Activated T-cell treated with anti-CD3 and anti-CD28 coated beads, Interleukin-2, amount 50 U/mL, for 1 hour (primary cell): Measurements from ENCODE around the gene SLCO4A1.

Source experiments
- DNase-seq: peaks from one replicate; pipeline ENCODE4 v3.0.0-alpha.2; 2020

SLCO4A1 gene

DNA sequence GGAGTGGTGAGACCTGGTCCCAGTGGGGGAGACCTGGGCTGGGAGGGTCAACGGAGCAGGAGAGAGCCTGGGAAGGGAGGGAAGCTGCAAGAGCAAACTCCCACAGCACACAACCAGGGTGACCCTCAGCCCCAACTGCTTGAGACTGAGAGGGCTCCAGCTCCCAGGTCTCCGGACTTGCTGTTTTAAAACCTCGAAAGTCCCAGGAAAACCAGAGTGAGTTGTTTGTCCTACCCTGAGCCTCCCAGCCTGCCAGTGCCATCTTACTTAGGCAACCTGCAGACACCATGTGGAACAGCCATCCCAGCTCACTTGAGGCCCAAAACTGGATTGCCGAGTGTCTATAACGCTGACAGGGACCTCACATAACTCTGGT, 61.5 kb downstream of the SLCO4A1 start:
- DNase-seq = no peak

DNA sequence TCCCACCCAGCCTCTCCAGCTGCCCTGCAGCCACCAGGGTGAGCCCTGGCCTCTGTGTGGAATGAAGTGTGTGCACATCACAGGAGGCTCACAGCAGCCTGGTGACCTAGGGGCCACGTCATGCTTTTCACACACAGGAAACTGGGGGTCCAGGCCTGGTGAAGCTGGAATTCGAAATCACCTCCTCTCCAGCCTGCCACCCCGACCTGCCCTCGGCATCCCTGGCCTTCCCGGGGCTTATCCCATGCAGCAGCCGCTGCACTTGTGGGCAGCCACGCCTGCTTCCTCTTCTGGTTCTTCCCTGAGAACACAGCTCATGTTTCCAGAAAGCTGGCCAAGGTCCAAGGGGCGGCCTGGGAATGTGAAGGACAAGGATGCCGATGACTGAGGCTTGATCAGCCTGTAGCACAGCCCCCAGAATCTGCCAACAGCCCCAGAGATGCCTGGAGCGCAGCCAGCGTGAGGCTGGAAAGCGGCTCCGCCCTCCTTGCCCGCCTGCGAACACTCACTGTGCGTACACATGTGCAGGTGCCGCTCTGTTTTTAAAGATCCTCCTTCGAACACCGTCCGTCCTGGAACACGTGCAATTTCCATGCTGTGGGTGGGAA, 62.1 kb downstream of the SLCO4A1 start:
- DNase-seq = no peak

DNA sequence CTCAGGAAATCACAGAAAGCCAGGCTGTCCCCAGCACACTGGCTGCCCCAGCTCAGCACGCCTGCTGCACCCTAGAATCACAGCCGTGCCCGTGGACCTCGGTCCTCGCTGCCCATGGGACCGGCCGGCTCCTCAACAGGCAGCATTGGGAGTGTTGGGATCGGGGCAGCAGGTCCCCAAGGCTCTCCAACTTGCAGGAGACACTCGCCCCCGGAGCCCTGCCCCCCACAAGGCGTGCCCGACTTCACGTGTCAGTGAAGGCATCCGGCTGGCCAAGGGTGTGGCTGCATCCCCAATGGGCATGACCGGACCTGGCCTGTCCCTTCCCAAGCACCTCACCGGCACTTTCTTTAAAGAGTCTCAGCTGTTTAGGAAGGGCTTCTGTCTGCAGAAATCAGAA, 63.3 kb downstream of the SLCO4A1 start:
- DNase-seq = no peak

DNA sequence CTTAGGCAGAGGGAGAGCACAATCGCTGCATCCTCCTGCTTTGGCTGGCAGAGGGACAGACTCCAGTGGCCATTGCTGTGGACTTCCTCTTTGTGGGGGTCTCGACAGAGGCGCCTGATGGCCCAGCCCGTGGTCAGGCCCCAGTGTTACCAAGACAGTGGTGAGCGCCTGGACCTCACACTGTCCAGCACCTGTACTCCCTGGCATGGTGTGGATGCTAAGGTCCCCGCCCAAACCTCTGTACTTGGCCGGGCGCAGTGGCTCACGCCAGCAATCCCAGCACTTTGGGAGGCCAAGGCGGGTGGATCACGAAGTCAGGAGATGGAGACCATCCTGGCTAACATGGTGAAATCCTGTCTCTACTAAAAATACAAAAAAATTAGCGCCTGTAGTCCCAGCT, 64.0 kb downstream of the SLCO4A1 start:
- DNase-seq = no peak

DNA sequence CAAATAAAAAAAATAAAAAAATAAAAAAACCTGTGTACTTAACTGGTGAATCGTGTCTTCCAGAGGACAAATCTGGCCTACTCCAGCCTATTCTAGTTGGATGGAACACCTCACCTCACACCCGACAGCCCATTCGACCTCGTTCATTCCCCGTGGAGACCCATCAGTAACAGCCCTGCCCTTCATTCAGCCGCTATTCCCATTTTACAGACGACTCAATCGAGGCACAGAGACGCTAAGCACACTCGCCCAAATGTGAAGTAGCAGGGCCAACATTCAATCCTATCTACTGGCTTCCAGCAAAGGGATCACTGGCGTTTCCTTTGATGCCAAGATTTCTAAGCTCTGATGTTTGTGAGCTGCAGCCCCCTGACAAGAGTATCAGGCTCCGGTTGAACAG, 64.6 kb downstream of the SLCO4A1 start:
- DNase-seq = no peak

DNA sequence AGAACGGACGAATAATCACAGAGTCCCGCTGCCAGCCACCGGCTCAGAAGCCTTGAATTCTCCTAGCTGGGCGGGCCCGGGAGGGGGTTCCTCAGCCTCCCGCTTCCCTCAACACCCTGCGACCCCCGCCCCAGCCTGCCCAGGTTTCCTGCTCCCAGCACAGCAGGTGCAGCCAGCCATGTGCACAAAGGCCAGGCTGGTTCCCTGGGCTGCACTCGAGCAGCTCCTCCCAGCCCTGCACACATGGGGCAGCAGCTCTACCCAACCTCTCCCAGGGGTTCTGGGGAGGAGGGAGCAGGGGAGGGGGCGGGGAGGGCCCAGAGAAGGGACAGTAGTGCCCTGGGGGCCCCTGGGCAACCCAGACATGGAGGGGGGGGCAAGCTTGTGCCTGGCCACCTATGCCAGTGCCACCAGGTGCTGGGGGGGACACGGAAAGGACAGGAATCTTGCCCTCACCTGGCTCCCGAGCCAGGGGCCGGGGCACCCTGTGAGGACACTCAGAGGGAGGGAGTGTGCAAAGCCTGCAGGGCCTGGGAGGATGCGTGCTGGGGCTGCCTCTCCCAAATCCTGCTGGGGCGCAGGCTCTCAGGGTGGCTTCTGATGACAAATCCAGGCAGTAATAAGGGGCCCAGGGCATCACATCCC, 65.1 kb downstream of the SLCO4A1 start:
- DNase-seq = no peak

DNA sequence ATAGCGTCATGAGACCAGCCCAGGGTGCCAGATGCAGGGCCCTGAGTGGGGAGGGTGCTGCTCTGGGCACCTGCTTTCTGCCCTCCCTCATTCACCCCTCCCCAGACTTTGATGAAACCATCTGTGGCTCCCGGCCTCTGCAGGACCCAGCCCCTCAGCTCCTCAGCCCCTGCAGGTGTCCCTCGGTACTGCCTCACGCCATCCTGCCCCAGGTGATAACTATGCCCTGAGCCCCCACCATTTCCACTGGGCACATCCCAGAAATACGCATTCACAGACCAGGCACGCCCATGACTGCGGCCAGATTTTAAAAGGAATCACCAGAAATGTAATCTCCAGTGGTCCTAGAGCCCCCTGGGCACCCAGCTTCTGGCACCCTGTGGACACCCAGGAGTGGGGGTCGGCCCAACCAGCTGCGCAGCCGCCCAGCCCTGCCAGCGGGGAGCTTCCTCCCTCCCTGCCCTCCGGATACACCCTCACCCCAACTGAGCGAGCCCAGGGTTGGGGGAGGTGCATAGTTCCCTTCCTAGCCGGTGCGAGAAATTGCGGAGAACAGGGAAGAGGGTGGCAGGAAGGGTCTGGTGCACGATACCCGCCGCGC, 65.7 kb downstream of the SLCO4A1 start:
- DNase-seq = peak; percentile 42

DNA sequence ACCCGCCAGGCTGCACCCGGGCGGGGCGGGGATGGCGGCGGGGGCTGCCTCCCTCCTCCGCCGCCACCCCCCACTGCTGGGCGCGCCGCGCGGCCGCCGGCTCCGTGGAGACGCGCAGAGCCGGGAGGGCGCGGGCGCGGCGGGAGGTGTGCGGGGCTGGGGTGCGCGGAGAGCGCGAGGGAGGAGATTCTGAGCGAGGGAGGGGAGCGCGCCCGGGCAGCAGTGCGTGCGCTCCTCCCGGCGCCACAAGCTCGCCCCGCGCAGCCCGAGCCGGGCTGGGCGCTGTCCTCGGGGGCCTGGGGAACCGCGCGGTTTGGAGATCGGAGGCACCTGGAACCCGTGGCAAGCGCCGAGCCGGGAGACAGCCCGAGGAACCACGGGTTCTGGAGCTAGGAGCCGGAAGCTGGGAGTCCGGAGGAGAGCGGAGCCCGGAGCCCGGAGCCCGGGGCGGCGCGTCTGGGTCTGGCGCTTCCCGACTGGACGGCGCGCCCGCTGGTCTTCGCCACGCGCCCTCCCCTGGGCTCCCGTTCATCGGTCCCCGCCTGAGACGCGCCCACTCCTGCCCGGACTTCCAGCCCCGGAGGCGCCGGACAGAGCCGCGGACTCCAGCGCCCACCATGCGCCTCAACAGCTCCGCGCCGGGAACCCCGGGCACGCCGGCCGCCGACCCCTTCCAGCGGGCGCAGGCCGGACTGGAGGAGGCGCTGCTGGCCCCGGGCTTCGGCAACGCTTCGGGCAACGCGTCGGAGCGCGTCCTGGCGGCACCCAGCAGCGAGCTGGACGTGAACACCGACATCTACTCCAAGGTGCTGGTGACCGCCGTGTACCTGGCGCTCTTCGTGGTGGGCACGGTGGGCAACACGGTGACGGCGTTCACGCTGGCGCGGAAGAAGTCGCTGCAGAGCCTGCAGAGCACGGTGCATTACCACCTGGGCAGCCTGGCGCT, 66.6 kb downstream of the SLCO4A1 start, which contains the start of gene NTSR1:
Gene NTSR1, plus strand, starts transcription at position 246 of the 946 bp plus-strand sequence. Its CDS starts 372 bp downstream, at position 618.
- no peak for DNase-seq

DNA sequence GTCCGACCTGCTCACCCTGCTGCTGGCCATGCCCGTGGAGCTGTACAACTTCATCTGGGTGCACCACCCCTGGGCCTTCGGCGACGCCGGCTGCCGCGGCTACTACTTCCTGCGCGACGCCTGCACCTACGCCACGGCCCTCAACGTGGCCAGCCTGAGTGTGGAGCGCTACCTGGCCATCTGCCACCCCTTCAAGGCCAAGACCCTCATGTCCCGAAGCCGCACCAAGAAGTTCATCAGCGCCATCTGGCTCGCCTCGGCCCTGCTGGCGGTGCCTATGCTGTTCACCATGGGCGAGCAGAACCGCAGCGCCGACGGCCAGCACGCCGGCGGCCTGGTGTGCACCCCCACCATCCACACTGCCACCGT, 67.2 kb downstream of the SLCO4A1 start:
- no peak for DNase-seq

DNA sequence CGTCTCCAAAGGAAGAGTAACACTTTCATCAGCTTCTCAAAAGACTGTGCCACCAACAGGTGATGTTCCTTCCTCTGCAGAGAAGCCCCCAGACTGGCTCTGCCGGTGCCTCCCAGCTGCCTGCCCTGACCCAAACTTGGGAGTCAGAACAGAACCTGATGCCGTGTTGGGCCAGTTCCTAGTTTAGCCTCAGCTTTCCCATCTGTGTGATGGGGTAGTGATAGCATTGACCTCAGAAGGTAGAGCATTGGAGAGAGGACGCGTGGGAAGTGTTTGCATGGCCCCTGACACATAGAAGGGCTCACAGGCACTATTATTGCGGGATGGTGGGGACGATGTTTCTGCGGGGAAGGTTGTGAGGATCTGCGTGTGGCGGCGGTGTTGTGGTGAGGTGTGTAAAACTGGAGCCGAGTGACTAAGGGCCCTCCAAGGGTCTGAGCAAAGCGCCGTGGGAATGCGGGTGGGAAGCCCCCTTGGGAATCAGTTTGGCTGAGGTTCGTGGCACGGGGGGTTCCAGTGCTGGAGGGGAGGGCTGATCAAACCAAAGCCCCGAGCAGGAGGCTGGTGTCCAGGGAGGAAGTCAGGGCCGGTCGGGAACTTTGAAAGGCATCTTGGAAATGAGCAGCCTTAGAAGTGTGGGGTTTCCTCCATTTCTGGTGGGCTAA, 68.0 kb downstream of the SLCO4A1 start:
- DNase-seq = no peak

DNA sequence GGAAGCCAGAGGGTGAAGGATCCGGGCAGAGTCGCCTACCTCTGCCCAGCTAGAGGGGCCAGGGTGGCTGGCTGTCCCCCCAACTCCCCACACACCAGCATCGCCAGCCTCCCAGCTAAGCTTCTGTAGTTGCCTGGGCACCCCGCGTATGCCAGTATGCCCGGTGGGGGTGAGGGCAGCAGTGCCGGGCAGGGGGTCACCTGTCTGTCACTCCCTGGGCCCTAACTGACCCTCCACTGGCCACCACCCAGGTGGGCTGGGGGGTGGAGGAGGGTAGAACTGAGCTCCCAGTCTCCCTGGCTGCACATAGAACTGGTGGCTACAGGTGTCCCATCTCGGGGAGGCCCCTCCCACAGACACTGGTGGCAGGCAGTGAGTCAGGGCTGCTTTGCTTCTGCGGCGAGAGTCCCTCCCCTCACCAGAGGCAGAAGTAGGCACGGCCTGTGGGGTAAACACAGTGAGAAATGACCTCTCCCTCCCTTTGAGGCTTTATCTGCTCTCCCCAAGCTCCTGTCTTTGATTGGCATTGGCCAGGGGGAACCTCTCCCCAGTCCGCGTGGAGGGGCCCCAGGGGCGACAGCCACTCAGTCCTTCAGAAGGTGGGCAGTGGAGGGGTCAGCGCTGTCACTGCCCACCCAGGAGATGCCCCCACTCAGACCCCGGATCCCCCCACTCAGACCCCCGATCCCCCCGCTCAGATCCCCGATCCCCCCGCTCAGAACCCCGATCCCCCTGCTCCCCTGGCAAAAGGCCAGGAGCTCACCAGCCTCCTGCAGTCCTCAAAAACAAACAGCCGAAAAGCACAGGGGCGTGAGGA, 68.8 kb downstream of the SLCO4A1 start:
- DNase-seq = no peak

DNA sequence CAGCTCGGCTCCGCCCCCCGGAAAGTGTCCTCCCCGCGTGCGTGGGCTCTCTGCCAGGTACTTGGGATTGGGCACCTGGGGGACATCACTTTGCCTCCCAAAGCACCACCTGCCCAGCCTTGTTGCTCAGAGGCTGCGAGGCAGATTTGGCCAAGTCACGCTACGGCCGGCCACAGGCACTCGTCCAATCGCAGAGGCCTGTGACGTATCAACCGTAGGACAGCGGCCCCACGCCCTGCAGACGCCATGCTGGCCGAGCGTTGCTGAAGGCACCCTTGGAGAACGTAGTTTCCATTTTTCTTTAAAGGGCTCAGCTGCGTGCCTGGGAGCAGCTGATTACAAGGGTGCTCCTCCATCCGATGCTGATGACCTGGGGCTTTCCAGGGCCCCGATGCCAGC, 69.4 kb downstream of the SLCO4A1 start:
- no peak for DNase-seq

DNA sequence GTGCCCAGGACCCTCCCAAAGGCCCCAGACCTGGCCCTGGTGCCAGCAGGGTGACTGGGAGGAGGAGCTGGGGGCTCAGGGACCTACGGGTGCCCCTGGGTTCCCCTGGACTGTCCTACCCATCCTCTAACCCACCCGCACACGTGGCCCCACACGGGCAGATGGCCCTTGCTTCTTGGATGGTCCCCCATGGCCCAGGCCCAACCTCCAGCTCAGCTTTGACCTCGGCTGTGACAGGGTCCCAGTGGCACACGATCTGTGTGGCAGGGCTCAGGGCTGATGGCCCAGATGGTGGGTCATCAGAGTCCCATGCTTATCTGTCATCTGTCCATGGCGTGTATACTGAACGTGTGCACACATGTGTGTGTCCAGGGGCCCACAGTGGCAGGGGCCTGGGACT, 70.3 kb downstream of the SLCO4A1 start:
- DNase-seq = no peak

DNA sequence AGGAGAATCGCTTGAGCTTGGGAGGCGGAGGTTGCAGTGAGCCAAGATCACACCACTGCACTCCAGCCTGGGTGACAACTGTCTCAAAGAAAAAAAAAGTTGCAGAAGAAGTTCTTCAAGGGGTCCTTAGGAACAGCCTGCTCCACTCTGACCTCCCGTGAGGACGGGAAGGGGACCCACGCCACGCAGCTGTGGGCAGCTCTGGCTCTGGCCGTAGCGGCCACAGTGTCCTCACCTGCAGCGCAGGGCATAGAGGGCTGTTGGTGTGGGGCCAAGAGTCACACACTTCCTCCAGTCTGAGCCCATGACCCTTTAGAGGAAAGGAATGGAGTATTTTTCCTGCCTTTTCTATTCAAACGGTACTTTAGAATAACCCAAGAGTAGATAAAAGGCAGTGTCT, 71.7 kb downstream of the SLCO4A1 start:
- no peak for DNase-seq

DNA sequence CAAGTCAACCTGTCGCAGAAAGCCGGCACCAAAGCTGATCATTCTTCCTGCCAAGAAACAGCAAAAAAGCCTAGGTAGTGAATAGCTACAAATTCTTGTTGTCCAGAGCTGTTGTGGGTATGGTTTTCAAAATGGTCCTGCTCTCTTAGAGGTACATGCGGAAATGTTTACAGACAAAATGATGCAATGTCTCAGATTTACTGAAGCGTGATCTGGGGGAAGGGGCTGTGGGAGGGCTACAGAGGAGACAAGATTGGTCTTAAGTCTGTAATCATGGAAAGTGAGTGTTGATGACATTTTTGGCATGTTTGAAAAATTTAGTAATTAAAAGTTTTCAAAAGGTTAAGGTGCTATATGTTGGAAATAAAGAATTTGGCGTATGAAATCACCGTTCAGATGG, 72.5 kb downstream of the SLCO4A1 start:
- DNase-seq = no peak

DNA sequence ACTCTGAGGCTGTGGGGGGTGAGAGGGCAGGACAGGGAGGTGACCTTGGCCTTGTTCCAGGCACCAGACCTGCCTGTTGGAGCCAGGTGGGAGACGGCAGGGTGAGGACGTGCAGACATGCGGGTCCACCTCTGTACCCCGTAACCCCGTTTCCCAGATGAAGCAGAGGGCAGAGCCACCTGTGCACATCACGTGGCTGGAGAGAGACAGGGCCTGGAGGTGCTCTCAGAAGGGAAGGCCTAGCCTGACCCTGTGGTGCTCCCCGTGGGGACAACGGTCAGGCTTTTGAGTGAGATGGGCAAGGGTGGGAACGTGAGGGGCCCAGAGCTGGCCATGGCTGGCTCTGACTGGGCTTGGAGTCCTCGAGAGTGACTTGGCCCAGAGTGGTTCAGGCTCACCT, 72.9 kb downstream of the SLCO4A1 start:
- no peak for DNase-seq

DNA sequence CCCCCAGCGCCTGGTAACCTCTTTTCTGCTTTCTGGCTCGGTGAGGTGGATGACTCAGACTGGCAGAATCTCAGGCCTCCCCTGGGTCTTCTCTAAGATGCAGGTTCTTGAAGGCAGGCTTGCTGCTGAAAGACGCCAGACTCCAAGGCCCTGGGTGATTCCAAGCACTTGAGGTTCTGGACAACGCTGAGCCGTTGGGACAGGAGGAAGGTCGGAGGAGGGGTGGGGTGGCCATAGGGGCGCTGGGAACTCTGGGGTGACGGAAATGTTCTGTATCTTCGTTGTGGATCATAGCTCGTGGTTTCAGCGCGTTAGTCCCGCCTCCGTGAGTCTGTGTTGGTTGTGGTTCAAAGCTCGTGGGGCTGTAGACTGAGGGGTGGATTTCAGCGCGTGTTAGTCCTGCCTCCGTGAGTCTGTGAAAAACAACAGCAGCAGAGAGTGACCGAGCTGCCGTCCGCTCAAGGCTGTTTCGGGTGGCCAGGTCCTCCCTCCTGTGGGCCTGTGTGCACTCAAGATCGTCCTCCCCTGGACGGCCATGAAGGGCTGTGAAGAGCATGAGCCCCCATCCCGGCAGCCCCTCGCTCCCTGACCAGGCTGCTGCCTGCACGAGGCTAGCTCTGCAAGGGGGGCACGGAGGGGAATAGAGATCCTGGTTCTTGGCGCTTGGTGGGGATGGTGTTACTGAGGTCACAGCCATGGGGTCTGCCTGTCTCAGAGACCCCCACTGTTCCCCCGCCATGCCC, 74.1 kb downstream of the SLCO4A1 start:
- DNase-seq = peak; percentile 50

DNA sequence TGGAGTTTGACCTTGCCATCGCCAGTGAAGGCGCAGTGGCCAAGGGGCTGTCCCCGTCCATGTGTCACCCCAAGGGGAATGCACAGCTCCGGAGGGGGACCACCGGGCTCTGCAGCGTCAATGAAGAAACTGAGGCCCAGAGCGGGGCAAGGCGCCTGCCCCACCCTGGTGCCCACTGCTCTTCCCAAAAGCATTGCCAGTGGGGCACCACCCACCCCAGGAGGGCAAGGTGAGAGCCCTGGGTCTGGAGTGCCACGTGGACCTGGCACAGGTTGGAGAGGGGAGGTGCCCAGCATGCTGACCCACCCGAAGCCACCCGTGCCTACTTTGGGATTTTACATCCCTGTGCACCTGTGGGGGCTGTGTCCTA, 74.6 kb downstream of the SLCO4A1 start:
- DNase-seq = no peak

DNA sequence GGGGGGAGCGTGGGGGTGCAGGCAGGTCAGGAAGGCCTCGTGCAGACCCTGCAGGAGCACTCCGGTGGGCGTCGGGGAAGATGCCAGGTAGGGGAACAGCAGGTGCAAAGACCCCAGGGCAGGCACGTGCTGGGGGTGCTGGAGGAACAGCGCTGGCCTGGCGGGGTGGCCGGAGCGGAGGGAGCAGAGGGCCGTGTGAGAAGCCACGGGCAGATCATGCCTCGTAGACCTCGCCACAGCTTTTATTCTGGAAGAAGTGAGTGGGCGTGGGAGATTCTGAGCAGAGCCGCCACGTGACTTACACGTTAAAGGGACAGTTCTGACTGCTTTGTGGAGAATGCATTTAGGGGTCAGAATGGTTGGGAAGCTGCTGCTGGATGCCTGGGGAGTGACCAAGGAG, 75.6 kb downstream of the SLCO4A1 start:
- no peak for DNase-seq

DNA sequence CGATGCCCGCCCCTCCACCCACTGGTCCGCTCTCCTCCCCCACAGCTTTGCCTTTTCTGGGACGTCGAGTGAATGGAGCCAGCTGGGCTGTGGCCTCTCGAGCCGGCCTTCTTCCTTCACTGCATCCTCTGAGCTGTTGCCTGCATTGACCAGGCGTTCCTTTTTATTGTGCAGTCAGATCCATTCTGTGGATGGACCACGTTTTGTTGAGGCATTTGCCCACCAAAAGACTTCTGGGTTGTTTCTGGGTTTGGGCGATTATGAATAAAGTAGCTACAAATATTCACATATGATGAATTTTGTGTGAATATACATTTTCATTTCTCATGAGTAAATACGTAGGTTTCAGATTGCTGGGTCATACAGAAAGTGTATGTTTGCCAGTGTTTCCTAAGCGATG, 76.2 kb downstream of the SLCO4A1 start:
- DNase-seq = no peak

DNA sequence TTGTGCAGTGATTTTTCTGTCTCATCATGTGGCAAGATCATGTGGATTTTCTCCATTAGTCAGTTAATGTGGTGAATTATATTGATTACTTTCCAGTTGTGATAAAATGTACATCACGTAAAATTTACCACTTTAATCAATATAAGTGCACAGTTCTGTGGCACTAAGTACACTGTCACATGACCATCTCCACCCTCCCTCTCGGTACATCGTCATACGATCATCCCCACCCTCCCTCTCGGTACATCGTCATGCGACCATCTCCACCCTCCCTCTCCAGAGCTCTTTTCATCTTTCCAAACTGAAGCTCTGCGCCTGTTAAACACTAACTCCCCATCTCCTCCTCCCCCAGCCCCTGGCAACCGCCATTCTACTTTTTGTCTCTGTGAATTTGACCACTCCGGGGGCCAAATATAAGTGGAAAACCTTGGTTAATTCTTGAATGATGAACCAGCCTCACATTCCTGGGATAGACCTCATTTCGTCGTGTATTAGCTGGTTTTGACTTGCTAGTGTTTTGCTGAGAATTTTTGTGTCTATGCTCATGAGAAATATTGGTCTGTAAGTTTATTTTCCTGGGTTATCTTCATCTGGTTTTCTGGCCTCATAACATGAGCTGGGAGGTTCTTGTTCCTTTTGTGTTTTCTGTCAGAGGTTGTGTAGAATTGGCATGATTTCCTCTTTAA, 77.1 kb downstream of the SLCO4A1 start:
- DNase-seq = no peak
